Immature natural killer cell (primary cell): ENCODE measurements around the gene PI16. TPM values are rescaled to one million over a fixed set of nuclear protein-coding genes. Genes with fewer than 3 reads are reported as not detected.

Experiments
- DNase-seq, 3 donors: peaks; one replicate each; pipeline ENCODE4 v3.0.0; 2022; ENCODE audit warnings: mixed read lengths in 1 of 3
- H3K27ac Mint-ChIP-seq, 6 donors: one replicate each; pipeline ENCODE4 v1.8.0; 2020; ENCODE audit warnings: mixed read lengths in 6 of 6, mild to moderate bottlenecking in 5 of 6, inconsistent platforms in 4 of 6, moderate library complexity in 3 of 6
- H3K27me3 Mint-ChIP-seq, 3 donors: one replicate each; pipeline ENCODE4 v1.8.0; 2020 to 2021; ENCODE audit warnings: low read depth in 3 of 3, mild to moderate bottlenecking in 3 of 3, mixed read lengths in 3 of 3, moderate library complexity in 3 of 3, inconsistent platforms in 1 of 3
- H3K36me3 Mint-ChIP-seq, 3 donors: one replicate each; pipeline ENCODE4 v1.8.0; 2020; ENCODE audit warnings: mixed read lengths in 3 of 3, inconsistent platforms in 2 of 3, mild to moderate bottlenecking in 2 of 3
- H3K4me1 Mint-ChIP-seq, 2 donors: one replicate each; pipeline ENCODE4 v1.8.0; 2020; ENCODE audit warnings: inconsistent platforms in 2 of 2, mild to moderate bottlenecking in 2 of 2, mixed read lengths in 2 of 2, moderate library complexity in 1 of 2
- H3K4me3 Mint-ChIP-seq, 5 donors: one replicate each; pipeline ENCODE4 v1.8.0; 2020; ENCODE audit warnings: mild to moderate bottlenecking in 5 of 5, mixed read lengths in 5 of 5, inconsistent platforms in 3 of 5, moderate library complexity in 3 of 5
- H3K9me3 Mint-ChIP-seq, 6 donors: one replicate each; pipeline ENCODE4 v1.8.0; 2020; ENCODE audit warnings: mild to moderate bottlenecking in 6 of 6, mixed read lengths in 6 of 6, inconsistent platforms in 4 of 6, moderate library complexity in 3 of 6
- polyA plus RNA-seq, 3 donors: library from polyadenylated mRNA; unstranded; fragments of 300-500 nt; fragmentation: Illumina TruSeq; gene quantifications; one replicate each; pipeline ENCODE4 v1.2.3, GENCODE V29; 2021

Gene PI16
- polyA plus RNA-seq, 3 donors from 2014 or later = 3.6 to 6.9 (median 3.6) TPM

DNA sequence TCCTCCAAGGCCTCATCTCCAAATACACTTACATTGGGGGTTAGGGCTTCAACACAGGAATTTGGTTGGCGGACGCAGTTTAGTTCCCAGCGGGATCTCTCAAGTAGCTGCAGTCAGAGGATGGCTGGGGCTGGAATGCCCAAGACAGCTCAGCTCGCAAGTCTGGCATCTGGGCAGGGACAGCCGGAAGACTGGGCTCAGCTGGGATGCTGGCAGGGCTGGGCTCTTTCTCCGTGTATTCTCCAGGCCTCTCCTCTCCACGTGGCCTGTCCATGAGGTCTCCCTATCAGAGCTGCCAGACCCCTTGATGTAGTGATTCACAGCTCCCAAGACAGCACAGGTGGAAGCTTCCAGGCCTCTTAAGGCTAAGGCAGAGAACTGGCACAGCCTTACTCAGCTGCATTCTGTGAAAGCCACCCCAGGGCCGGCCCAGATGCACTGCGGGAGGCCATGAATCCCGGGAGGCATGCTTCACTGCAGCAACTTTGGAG is 55.9 kb downstream of the PI16 start:
- Mint-ChIP-seq H3K4me1 (peaks cover 15 to 26% of the 10 kb centered on the region in 2 donors), H3K27me3 (peaks cover 0 to 3% (median 1%) of the 10 kb centered on the region in 3 donors), H3K9me3 (no peaks in the 10 kb centered on the region), H3K27ac (no peak overlapping the region), H3K36me3 (no peaks in the 10 kb centered on the region), H3K4me3 (no peak overlapping the region)
- no peak for DNase-seq

GRCh38 chr6:37011656-37012378 is 57.3 kb downstream of the PI16 start:
- Mint-ChIP-seq H3K4me1 (peaks cover 5 to 15% of the 10 kb centered on the region in 2 donors), H3K27me3 (peaks cover 0 to 2% (median 0%) of the 10 kb centered on the region in 3 donors), H3K27ac (no peak overlapping the region), H3K9me3 (no peaks in the 10 kb centered on the region), H3K36me3 (no peaks in the 10 kb centered on the region), H3K4me3 (no peak overlapping the region)
- no peak for DNase-seq

DNA sequence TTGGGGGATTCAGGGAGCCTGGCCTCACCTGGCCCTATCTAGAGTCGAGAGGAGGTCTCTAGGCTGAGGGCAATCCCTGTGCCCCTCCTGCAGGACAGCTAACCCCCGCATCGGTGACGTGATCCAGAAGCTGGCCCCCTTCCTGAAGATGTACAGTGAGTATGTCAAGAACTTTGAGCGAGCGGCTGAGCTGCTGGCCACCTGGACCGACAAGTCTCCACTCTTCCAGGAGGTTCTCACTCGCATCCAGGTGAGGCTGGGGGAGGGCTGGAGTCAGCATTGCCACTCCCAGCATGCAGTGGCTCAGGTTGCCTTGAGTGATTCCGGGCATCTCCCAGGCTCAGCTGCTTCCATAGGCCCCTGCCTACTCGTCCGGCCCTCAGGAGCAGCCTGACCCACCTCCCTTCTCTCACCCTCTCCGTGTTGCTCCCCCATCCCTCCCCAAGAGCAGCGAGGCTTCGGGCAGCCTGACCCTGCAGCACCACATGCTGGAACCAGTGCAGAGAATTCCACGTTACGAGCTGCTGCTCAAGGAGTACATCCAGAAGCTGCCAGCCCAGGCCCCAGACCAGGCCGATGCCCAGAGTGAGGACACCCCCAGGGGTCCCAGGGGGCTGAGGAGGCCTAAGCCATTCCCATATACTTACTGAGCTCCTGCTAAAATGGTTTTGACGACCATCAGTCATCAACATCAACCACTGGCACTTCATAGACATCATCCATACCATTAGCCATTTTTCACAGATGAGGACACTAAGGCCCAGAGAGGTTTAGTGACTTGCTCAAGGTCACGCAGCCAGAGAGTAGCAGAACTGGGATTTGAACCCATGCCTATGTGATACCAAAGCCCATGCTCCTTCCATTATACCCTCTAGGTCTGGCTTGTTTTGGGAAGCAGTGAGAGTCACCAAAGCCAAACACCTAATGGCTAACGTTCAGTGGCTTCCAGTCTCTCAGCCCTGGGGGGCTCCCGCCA is 59.3 kb downstream of the PI16 start:
- Mint-ChIP-seq H3K27ac (no peak overlapping the region), H3K4me3 (no peak overlapping the region), H3K4me1 (peaks cover 11 to 12% of the 10 kb centered on the region in 2 donors), H3K9me3 (no peaks in the 10 kb centered on the region), H3K27me3 (no peaks in the 10 kb centered on the region), H3K36me3 (no peaks in the 10 kb centered on the region)
- DNase-seq = no peak

Other genes with a start within 250 kb of the PI16 start
- gene CPNE5, start 115.3 kb upstream of the PI16 start, polyA plus RNA-seq = under 1 TPM; 0.29 to 0.52 (median 0.49) TPM
- gene PPIL1, start 79.9 kb upstream of the PI16 start, polyA plus RNA-seq = 10 to 100 TPM; 10.8 to 18.1 (median 15.1) TPM
- 10 to 100 TPM; 26.8 to 54.2 (median 43.8) TPM for gene C6orf89, start 68.8 kb upstream of the PI16 start, polyA plus RNA-seq
- 100 to 1,000 TPM in 1 of 3 donors, 10 to 100 TPM in 2; 86.0 to 116 (median 94.7) TPM for gene MTCH1, start 31.5 kb downstream of the PI16 start, polyA plus RNA-seq
- 1 to 10 TPM in 2 of 3 donors, under 1 TPM in 1; 0.77 to 3.6 (median 1.9) TPM for gene FGD2, start 50.9 kb downstream of the PI16 start, polyA plus RNA-seq
- 100 to 1,000 TPM in 2 of 3 donors, 10 to 100 TPM in 1; 90.5 to 197 (median 117) TPM for gene PIM1, start 215.4 kb downstream of the PI16 start, polyA plus RNA-seq